IMR-90 (cell line): ENCODE results near the gene NUBP2.

Source experiments
- CEBPB ChIP-seq: IDR thresholded peaks from 2 replicates; pipeline ENCODE4 v1.6.1; 2012; ENCODE audit warnings: low read depth, low read length, improper control_type of control experiment
- MAZ ChIP-seq: IDR thresholded peaks from 2 replicates; pipeline ENCODE4 v1.6.1; 2012; ENCODE audit warnings: low read depth, mild to moderate bottlenecking, low read length, improper control_type of control experiment, moderate library complexity, borderline replicate concordance
- MXI1 ChIP-seq: IDR thresholded peaks from 2 replicates; pipeline ENCODE4 v1.6.1; 2012; ENCODE audit warnings: low read depth, mild to moderate bottlenecking, low read length, moderate library complexity, borderline replicate concordance
- POLR2A ChIP-seq: IDR thresholded peaks from 2 replicates; pipeline ENCODE4 v1.6.1; 2012; ENCODE audit warnings: mild to moderate bottlenecking, low read depth, low read length
- RAD21 ChIP-seq: IDR thresholded peaks from 2 replicates; pipeline ENCODE4 v1.6.1; 2012; ENCODE audit warnings: low read length, improper control_type of control experiment
- RCOR1 ChIP-seq: IDR thresholded peaks from 2 replicates; pipeline ENCODE4 v1.6.1; 2012; ENCODE audit warnings: mild to moderate bottlenecking, low read length, improper control_type of control experiment; ENCODE audit not compliant: insufficient replicate concordance
- RFX5 ChIP-seq: IDR thresholded peaks from 2 replicates; pipeline ENCODE4 v1.8.0; 2012; ENCODE audit warnings: low read depth, mild to moderate bottlenecking, low read length, moderate library complexity
- SMC3 ChIP-seq: fragments of 150-350 bp; IDR thresholded peaks from 2 replicates; pipeline ENCODE4 v1.6.1; 2016; ENCODE audit warnings: low read depth, mild to moderate bottlenecking, antibody characterized with exemption, low read length, moderate library complexity
- TF ChIP-seq, protein P1 (sequence below): conservative IDR thresholded peaks from 2 replicates; pipeline ENCODE4 v1.5.1; 2012; ENCODE audit warnings: mild to moderate bottlenecking, low read depth, low read length, improper control_type of control experiment

DNA sequence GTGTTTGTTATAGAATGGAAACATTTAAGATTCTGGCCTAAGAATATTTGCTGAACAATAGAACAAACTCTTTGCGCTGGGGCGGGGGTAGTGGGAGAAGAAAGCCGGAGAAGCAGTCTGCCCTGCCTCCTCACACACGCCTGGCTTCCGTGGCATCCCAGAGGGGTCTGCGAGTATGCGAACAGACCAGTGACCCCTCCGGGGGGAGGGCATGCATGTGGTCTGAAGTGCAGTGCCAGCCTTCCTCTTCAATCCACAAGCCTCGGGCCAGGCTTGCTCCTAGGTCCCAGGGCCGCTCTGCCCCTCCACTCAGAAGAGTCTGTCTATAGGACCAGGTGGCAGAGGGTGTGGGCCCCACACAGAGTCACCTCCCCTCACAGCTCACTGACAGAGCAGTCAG is 24.9 kb downstream of the NUBP2 start:
- TF ChIP-seq, protein P1, sequence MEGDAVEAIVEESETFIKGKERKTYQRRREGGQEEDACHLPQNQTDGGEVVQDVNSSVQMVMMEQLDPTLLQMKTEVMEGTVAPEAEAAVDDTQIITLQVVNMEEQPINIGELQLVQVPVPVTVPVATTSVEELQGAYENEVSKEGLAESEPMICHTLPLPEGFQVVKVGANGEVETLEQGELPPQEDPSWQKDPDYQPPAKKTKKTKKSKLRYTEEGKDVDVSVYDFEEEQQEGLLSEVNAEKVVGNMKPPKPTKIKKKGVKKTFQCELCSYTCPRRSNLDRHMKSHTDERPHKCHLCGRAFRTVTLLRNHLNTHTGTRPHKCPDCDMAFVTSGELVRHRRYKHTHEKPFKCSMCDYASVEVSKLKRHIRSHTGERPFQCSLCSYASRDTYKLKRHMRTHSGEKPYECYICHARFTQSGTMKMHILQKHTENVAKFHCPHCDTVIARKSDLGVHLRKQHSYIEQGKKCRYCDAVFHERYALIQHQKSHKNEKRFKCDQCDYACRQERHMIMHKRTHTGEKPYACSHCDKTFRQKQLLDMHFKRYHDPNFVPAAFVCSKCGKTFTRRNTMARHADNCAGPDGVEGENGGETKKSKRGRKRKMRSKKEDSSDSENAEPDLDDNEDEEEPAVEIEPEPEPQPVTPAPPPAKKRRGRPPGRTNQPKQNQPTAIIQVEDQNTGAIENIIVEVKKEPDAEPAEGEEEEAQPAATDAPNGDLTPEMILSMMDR, result no peak
- TF ChIP-seq POLR2A (no peak), MXI1 (no peak), RAD21 (no peak), CEBPB (no peak), RFX5 (no peak), SMC3 (no peak), MAZ (no peak), RCOR1 (no peak)
